IMR-90 (cell line): ENCODE data around the gene DAB1.

Experiments
- CEBPB ChIP-seq: IDR thresholded peaks from 2 replicates; pipeline ENCODE4 v1.6.1; 2012; ENCODE audit warnings: low read depth, low read length, improper control_type of control experiment
- CTCF ChIP-seq: conservative IDR thresholded peaks from 2 replicates; pipeline ENCODE4 v1.5.1; 2012; ENCODE audit warnings: mild to moderate bottlenecking, low read depth, low read length, improper control_type of control experiment
- ELK1 ChIP-seq: fragments of 150-350 bp; IDR thresholded peaks from 2 replicates; pipeline ENCODE4 v1.6.1; 2016; ENCODE audit warnings: low read depth, mild to moderate bottlenecking, low read length, moderate library complexity, borderline replicate concordance
- MAFK ChIP-seq: IDR thresholded peaks from 2 replicates; pipeline ENCODE4 v1.6.1; 2012; ENCODE audit warnings: low read depth, low read length, improper control_type of control experiment
- MXI1 ChIP-seq: IDR thresholded peaks from 2 replicates; pipeline ENCODE4 v1.6.1; 2012; ENCODE audit warnings: low read depth, mild to moderate bottlenecking, low read length, moderate library complexity, borderline replicate concordance
- POLR2A ChIP-seq: IDR thresholded peaks from 2 replicates; pipeline ENCODE4 v1.6.1; 2012; ENCODE audit warnings: mild to moderate bottlenecking, low read depth, low read length
- RCOR1 ChIP-seq: IDR thresholded peaks from 2 replicates; pipeline ENCODE4 v1.6.1; 2012; ENCODE audit warnings: mild to moderate bottlenecking, low read length, improper control_type of control experiment; ENCODE audit not compliant: insufficient replicate concordance
- TF ChIP-seq, protein P1 (sequence below): fragments of 150-350 bp; IDR thresholded peaks from 2 replicates; pipeline ENCODE4 v1.6.1; 2017; ENCODE audit warnings: mild to moderate bottlenecking, antibody characterized with exemption, low read length, low read depth

GRCh38 chr1:56983484-56983883 lies 440.4 kb downstream of the DAB1 start:
- TF ChIP-seq, protein P1, sequence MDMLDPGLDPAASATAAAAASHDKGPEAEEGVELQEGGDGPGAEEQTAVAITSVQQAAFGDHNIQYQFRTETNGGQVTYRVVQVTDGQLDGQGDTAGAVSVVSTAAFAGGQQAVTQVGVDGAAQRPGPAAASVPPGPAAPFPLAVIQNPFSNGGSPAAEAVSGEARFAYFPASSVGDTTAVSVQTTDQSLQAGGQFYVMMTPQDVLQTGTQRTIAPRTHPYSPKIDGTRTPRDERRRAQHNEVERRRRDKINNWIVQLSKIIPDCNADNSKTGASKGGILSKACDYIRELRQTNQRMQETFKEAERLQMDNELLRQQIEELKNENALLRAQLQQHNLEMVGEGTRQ: no peak
- TF ChIP-seq POLR2A (no peak), CEBPB (no peak), MAFK (no peak), CTCF (no peak), ELK1 (no peak), MXI1 (no peak), RCOR1 (no peak)
